ENCODE results near the gene PLXDC2.

GRCh38 chr10:19811540-19811939 is 4.7 kb upstream of the PLXDC2 start:
- TF ChIP-seq JUNB (IDR thresholded peaks at IDR 0.05) = no peak
- TF ChIP-seq CHD4 (IDR thresholded peaks at IDR 0.05; ENCODE audit: borderline replicate concordance) = no peak
- TF ChIP-seq POLR2A (IDR thresholded peaks at IDR 0.05; ENCODE audit: low read length) = no peak
- TF ChIP-seq, protein P1, sequence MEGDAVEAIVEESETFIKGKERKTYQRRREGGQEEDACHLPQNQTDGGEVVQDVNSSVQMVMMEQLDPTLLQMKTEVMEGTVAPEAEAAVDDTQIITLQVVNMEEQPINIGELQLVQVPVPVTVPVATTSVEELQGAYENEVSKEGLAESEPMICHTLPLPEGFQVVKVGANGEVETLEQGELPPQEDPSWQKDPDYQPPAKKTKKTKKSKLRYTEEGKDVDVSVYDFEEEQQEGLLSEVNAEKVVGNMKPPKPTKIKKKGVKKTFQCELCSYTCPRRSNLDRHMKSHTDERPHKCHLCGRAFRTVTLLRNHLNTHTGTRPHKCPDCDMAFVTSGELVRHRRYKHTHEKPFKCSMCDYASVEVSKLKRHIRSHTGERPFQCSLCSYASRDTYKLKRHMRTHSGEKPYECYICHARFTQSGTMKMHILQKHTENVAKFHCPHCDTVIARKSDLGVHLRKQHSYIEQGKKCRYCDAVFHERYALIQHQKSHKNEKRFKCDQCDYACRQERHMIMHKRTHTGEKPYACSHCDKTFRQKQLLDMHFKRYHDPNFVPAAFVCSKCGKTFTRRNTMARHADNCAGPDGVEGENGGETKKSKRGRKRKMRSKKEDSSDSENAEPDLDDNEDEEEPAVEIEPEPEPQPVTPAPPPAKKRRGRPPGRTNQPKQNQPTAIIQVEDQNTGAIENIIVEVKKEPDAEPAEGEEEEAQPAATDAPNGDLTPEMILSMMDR (IDR thresholded peaks at IDR 0.05) = no peak
- TF ChIP-seq, protein P2, sequence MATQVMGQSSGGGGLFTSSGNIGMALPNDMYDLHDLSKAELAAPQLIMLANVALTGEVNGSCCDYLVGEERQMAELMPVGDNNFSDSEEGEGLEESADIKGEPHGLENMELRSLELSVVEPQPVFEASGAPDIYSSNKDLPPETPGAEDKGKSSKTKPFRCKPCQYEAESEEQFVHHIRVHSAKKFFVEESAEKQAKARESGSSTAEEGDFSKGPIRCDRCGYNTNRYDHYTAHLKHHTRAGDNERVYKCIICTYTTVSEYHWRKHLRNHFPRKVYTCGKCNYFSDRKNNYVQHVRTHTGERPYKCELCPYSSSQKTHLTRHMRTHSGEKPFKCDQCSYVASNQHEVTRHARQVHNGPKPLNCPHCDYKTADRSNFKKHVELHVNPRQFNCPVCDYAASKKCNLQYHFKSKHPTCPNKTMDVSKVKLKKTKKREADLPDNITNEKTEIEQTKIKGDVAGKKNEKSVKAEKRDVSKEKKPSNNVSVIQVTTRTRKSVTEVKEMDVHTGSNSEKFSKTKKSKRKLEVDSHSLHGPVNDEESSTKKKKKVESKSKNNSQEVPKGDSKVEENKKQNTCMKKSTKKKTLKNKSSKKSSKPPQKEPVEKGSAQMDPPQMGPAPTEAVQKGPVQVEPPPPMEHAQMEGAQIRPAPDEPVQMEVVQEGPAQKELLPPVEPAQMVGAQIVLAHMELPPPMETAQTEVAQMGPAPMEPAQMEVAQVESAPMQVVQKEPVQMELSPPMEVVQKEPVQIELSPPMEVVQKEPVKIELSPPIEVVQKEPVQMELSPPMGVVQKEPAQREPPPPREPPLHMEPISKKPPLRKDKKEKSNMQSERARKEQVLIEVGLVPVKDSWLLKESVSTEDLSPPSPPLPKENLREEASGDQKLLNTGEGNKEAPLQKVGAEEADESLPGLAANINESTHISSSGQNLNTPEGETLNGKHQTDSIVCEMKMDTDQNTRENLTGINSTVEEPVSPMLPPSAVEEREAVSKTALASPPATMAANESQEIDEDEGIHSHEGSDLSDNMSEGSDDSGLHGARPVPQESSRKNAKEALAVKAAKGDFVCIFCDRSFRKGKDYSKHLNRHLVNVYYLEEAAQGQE (IDR thresholded peaks at IDR 0.05) = no peak
- no peak for TF ChIP-seq NFE2L2 (conservative IDR thresholded peaks at IDR 0.05; ENCODE audit: low read length)
- TF ChIP-seq RAD21 (conservative IDR thresholded peaks at IDR 0.05 in 1 of 2, IDR thresholded peaks at IDR 0.05 in 1 of 2) = no peak

Data from A549 (cell line).